GM18508 (cell line): ENCODE data around the gene CD34.
"Not testable (repeated sequence)": the region's sequence is repeated elsewhere in the genome, so short reads cannot be mapped to it uniquely, and the experiment has no call there.

Experiments
- ATAC-seq: cut with Tn5 transposase; IDR thresholded peaks from one replicate; pipeline ENCODE4 v1.9.1; 2021; ENCODE audit warnings: moderate number of reproducible peaks; ENCODE audit not compliant: insufficient read depth, unreplicated experiment

The CD34 gene

GRCh38 chr1:207878939-207879338 lies 32.0 kb downstream of the CD34 start:
- ATAC-seq, result no peak

GRCh38 chr1:207877914-207878313 lies 33.0 kb downstream of the CD34 start:
- ATAC-seq, result not testable (repeated sequence)

DNA sequence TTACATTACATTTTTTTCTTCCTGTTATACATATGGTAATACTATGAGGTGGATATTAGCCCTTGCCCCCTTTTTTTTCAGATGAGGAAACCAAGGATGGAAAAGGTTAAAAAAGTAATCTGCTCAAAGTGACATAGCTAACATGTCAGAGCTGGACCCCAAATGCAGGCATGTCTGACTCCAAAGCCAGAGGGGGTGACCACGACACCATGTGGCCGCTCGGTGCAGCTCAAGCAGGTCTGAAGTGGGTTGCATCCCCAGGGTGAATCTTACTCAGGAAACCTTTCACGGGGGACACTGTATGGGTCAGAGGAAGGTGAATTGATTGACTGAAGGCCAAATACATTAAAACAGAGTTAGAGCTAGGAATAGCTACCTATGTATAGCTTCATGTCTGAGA lies 34.8 kb downstream of the CD34 start:
- ATAC-seq, result no peak

DNA sequence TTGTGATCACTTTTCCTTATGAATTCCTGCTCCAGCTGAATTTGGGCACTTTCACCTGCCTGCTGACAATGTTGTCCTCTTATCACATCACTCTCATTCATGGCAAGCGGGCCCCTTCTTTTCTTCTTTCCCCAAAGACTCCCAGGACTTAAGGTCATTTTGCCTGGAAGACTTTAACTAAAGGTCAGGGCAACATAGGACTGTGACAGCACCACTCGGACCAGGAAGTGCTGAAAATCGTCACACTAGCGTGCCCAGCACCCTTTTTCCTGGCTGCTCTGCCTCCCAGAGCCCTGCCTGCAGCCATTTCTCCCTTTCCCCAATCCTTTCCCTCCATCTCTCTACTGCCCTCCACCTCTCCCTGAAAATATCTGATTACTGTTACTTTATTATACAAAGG lies 35.4 kb downstream of the CD34 start:
- ATAC-seq, result no peak

GRCh38 chr1:207873055-207873890 lies 37.7 kb downstream of the CD34 start:
- ATAC-seq, result no peak

DNA sequence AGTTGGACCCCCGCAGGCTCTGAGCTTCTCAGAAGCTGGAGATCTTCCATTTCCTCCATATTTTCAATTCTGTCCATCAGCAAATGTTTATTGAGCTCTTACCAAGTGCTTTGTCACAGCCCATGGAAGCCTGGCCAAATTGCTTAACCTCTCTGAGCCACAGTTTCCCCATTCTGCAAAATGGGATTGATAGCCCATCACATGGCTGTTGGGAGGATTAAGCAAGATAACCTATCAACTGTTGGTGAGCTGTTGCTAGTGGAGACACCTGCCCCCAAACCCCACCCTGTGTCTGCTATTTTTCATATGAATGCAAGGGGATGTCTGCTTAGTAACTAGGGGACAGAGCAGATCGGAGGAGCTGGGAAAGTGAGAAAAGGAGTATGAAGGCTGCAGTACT lies 38.3 kb downstream of the CD34 start:
- no peak for ATAC-seq

DNA sequence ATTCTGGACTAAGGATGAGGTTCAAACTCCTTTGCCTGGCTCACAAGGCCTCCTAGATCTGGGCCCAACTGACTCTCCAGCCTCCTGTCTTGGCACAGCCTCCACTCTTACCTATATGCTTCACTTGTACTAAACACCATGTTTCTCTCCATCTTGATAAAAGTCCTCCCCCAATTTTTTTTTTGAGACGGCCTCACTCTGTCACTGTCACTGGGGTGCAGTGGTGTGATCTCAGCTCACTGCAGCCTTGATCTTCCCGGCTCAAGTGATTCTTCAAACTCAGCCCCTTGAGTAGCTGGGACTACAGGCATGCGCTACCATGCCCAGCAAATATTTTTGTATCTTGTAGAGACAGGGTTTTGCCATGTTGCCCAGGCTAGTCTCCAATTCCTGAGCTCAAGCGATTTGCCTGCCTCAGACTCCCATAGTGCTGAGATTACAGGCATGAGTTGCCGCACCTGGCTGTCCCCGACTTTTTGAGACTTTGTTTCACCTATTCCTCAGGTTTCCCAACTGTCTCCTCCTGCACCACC lies 39.7 kb downstream of the CD34 start:
- no peak for ATAC-seq

DNA sequence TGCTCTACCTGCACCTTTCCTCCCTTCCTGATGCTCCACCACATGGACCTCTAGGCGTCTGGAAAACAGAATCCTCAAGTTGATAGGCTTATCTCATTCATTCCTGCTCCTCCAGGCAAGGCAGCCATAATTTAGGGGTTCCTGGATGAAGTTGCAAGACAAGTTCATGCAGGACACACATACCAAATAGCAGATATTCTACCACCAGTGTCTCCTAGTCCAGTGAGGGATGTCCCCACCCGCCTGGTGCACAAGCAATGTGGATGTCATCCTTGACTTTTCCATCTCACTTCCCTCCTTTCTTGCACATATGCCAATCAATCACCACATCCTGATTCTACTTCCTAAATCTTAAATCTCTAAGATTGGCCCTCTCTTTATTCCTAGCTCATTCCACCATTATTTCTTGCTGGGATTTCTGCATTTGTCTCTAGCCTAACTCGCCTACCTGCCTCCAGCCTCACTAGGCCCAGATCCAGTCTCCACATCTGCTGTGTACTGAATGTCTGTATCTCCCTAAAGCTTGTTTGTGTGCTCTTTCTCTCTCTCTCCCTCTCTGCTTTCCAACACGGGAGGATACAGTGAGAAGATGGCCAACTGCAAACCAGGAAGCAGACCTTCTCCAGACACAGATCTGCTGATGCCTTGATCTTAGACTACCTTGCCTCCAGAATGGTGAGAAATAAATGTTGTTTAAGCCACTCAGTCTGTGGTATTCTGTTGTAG lies 40.5 kb downstream of the CD34 start:
- no peak for ATAC-seq

GRCh38 chr1:207869859-207870258 lies 41.1 kb downstream of the CD34 start:
- ATAC-seq, result no peak

DNA sequence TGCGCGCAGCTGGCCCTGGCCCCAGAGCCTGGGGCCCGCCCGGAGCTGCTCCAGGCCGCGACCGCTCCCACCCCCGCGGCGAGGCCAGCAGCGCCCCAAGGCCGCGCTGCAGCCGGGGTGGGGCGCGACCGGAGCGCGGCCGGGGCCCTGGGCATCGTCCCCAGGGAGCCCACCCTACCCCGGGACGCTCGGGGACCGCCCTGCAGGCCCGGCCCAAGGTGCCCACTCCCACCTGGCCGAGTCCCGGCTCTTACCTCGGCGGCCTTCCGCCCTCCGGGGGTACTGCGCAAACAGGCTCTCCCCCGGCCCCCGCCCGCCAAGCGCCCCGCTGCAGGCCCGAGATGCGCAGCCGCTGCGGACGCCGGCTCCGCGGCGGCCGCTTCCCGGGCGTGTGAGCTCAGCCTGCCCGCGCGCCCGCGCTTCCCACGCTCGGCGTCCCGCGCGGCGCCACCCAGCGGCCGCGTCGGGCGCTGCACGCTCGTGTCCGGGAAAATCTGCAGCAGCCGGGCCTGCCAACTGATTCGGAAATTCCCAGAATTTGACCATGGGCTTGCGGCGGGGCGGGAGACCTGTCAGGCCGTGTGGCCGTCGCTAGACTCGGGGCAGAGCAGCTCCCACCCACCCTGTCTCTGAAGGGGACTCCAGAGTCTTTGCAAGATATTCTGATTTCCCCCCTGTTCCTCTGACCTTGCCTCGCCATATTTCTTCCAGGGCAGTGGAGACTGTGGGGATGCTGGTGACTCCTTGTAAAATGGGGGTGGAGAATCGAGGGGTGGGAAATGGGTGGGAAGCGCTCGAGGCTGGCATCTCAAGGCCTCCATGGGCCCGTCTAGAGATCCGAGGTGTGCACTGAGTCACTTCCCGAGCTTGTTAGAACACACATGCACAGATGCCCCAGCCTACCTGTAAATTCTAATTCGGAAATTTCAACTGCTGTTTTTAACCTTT lies 41.9 kb downstream of the CD34 start:
- ATAC-seq, result no peak

DNA sequence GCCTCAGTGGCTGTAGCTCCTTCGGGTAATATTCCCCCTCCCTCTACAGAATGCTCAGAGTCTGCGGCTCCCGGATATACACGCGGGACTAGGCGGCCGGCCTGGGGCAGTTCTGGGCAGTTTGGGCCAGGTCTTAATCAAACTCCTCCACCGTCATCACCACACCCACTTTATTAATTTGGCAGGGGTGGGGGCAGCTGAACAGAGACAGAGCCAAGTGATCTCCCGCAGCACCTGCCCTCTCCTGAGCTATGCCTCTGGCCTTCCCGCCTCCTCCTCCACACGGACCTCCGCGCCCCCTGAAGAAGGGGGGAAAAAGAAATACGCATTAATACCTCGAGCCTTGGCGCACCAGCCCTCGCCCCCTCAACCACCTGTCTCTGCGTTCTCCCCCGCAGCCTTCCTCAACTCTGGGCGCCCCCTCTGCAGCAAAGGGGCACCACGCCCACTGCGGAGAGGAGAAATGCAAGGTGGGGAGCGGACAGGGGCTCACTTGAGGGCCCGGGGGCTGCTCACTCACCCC lies 42.6 kb downstream of the CD34 start:
- no peak for ATAC-seq

DNA sequence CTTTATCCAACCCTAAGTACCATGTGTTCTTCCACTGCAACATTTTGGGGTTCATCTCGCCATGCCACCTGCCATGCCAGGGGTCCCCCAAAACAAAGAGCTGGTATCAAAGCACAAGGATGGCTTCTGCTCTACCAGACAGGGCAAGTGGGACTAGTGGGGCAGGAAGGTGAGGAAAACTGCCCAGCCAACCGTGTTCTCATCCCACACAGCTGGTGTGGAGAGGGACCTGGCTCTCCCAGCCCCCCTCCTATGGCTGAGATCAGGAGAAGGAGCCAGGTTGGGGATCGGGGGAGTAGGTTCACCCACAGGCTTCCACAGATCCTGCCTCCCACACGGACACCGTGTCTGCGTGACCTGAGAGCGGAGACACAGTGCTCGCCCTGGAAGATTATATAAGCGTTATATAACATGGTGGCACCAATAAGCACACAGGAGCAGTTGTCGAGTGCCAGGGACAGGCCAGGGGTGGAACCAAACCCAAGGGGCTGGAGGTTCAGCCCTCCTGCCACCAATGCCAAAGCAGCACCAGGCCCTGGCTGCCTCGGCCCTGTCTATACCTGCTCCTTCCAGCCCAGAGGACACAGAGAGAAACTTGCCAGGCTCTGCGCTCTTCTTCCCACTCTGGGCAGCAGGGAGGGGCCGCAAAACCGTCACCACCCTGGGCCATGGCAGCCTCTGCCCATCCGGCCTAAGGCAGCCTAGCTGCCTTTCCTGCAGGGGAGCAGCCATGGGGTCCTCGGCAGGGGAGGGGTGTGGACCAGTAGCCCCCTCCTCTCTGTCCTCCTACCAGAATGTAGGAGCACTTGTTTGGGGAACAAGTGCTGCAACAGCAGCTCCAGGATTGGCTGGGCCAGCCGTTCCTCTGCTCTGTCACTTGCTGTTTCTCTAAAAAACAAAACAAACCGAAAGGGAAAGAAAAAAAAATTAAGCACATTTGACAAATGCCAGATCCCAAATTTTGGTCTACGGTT lies 43.5 kb downstream of the CD34 start:
- no peak for ATAC-seq

DNA sequence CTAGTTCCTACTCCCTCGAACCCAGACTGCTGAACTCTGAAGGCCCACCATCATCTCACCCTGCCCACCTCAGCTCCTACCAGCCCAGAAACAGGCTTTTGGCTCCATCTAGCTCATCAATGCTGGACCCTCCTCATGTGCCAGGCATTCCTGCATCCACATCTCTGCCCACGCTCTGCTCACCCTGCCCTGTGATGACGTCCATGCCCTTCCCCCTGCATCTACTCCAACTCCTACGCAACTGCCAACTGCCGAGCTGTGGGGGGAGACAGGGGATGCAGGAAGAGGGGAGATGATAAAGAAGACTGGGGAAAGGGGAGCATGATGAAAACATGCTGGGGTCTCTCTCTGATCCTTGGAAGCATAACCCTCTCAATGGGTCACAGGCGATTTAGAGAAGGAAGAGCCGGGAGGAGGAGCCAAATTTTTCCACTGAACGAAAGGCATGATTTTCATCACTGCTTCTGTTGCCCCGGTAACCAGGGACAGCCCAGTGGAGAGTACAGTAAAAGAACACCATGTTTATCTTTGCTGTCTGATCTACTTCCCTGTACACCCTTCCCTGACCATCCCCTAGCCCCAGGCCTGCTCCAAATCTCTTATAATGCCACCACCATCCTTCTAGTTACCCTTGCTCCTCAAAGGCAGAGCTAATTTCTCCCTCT lies 44.3 kb downstream of the CD34 start:
- ATAC-seq, result no peak

GRCh38 chr1:207863893-207864535 lies 46.9 kb downstream of the CD34 start:
- ATAC-seq, result no peak

DNA sequence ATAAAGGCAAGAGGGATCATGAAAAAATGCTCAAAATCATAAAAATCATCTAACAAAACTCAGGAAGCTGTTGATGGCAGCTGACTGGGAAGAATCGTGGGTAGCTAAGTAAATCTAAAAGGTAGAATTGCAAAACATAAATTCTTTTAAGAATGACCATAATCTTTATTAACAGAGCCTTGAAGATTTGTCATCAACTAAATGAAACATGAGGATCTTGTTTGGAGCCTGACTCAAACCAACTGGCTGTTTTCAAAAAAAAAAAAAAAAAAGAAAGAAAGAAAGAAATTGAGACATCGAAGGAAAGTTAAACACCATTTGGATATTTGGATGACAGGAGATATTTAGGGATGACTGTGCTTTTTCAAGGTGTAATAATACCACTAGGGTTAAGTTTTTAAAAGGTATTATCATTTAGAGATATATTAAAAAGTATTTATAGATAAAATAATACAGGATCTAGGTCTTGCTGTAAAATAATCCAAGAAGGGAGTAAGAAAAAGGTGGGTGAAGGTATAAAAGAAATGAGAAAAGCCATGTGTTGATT lies 48.6 kb downstream of the CD34 start:
- ATAC-seq, result no peak

DNA sequence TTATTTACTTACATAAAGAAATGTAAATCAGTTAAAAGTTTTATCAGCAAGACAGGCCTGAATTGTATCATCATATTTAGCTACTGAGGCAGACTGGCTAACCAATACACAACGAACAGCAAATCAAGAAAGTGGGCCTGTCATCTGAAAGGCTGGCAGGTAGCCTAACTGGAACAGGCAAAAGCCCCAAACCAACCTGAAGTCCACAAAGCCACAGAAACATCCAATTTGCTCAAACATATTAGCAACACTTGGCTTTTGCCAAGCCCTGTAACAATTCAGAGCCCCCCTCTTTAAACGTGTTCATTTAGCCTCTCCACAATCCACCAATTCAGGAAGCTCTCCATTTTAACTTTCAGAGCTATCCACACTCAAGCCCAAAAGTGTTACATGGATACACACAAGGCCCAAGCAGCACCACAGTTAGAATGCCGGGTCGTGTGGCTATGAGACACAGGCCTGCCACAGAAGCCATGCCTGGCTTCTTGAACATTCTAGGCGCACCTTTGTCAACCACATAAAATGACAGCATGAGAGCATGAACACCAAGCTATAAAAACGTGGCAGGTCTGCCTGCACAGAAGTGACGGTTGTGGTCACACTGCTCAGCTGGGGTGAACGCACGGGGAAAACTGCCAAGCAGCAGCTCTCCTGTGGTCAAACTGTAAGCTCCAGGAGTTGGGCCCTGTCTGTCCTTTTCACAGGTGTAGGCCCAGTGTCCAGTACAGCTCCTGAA lies 49.3 kb downstream of the CD34 start:
- ATAC-seq, result no peak

GRCh38 chr1:207860531-207860930 lies 50.4 kb downstream of the CD34 start:
- no peak for ATAC-seq
